Measurements from ENCODE around the gene MLN.

DNA sequence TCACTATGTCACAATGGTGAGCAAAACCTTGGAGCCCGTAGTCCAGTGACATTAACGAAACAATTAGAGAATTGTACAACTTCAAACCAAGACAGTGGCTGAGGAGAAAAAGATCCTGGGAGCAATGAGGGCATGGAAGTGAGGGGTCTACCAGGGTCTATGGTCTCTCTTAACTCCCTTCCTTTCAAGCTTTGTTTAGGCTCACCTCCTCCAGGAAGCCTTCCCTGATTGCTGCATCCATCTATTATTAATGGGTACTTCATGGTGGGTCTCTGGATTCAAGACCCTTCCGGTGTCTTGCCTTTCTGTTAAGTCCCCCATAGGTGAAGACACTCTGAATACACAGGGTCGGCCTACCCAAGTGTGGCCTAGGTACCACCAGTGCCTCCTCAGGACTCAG lies 38.1 kb upstream of the MLN start:
- TF ChIP-seq, protein P1, sequence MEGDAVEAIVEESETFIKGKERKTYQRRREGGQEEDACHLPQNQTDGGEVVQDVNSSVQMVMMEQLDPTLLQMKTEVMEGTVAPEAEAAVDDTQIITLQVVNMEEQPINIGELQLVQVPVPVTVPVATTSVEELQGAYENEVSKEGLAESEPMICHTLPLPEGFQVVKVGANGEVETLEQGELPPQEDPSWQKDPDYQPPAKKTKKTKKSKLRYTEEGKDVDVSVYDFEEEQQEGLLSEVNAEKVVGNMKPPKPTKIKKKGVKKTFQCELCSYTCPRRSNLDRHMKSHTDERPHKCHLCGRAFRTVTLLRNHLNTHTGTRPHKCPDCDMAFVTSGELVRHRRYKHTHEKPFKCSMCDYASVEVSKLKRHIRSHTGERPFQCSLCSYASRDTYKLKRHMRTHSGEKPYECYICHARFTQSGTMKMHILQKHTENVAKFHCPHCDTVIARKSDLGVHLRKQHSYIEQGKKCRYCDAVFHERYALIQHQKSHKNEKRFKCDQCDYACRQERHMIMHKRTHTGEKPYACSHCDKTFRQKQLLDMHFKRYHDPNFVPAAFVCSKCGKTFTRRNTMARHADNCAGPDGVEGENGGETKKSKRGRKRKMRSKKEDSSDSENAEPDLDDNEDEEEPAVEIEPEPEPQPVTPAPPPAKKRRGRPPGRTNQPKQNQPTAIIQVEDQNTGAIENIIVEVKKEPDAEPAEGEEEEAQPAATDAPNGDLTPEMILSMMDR (IDR thresholded peaks at IDR 0.05; ENCODE audit: borderline replicate concordance, extremely low read depth, low read length, poor library complexity, severe bottlenecking), result no peak
- no peak for TF ChIP-seq EZH2 (IDR thresholded peaks at IDR 0.05; ENCODE audit: borderline replicate concordance, low read depth, low read length, severe bottlenecking)

Measured in DND-41 (cell line).